Measurements from ENCODE around the gene KRTAP19-8.

GRCh38 chr21:31043471-31043870 is 5.2 kb upstream of the KRTAP19-8 start:
- no peak for TF ChIP-seq IRF1 (CRISPR knock-in tag; IDR thresholded peaks at IDR 0.05)
- TF ChIP-seq USF2 (CRISPR knock-in tag; IDR thresholded peaks at IDR 0.05): no peak
- no peak for TF ChIP-seq ESRRA (CRISPR knock-in tag; IDR thresholded peaks at IDR 0.05; ENCODE audit: borderline replicate concordance)
- TF ChIP-seq CREM (CRISPR knock-in tag; IDR thresholded peaks at IDR 0.05): no peak
- TF ChIP-seq CTCF (IDR thresholded peaks at IDR 0.05): no peak
- no peak for TF ChIP-seq JUN (CRISPR knock-in tag; IDR thresholded peaks at IDR 0.05)
- TF ChIP-seq FOXJ3 (CRISPR knock-in tag; IDR thresholded peaks at IDR 0.05; ENCODE audit: borderline replicate concordance): no peak
- no peak for TF ChIP-seq AFF4 (CRISPR knock-in tag; IDR thresholded peaks at IDR 0.05; ENCODE audit: borderline replicate concordance)
